Fibroblast of lung (primary cell): ENCODE measurements around the gene PKNOX2. TPM values are rescaled to one million over a fixed set of nuclear protein-coding genes. Genes with fewer than 3 reads are reported as not detected.

ENCODE experiments used
- DNase-seq, 2 donors: peaks; one replicate each; pipeline versions ENCODE4 v3.0.0 to v3.0.0-alpha.2; 2010; ENCODE audit warnings: low read depth in 2 of 2
- H2AFZ ChIP-seq: 2 replicates; pipeline ENCODE4 v1.5.1; 2012; ENCODE audit warnings: low read length, control low read depth, inconsistent platforms
- H3K27ac ChIP-seq: 2 replicates; pipeline ENCODE4 v1.5.1; 2011; ENCODE audit warnings: low read length, control low read depth; ENCODE audit not compliant: insufficient read depth
- H3K27me3 ChIP-seq: 2 replicates; pipeline ENCODE4 v1.5.1; 2011; ENCODE audit warnings: mild to moderate bottlenecking, low read length; ENCODE audit not compliant: control insufficient read depth, insufficient read depth
- H3K36me3 ChIP-seq: 2 replicates; pipeline ENCODE4 v1.5.1; 2011; ENCODE audit warnings: low read length; ENCODE audit not compliant: control insufficient read depth, insufficient read depth
- H3K4me1 ChIP-seq: 2 replicates; pipeline ENCODE4 v1.5.1; 2011; ENCODE audit warnings: low read length; ENCODE audit not compliant: control insufficient read depth, insufficient read depth; ENCODE audit errors: extremely low read depth
- H3K4me2 ChIP-seq: 2 replicates; pipeline ENCODE4 v1.5.1; 2011; ENCODE audit warnings: low read length, control low read depth; ENCODE audit not compliant: insufficient read depth; ENCODE audit errors: extremely low read depth
- H3K4me3 ChIP-seq, 4 experiments: fragments of 200-600 bp in 1 of 4; sonication (generic) in 1 of 4; replicated peaks in 1 of 4; 2 replicates each; pipeline ENCODE4 v1.5.1; 2011 to 2016; ENCODE audit warnings: low read length in 4 of 4, low read depth in 3 of 4, mild to moderate bottlenecking in 3 of 4, control low read depth in 2 of 4, inconsistent platforms in 1 of 4, mixed read lengths in 1 of 4; ENCODE audit not compliant: insufficient read depth in 1 of 4; ENCODE audit errors: control extremely low read depth in 1 of 4
- H3K79me2 ChIP-seq: 2 replicates; pipeline ENCODE4 v1.5.1; 2012; ENCODE audit warnings: mild to moderate bottlenecking, low read length, inconsistent platforms; ENCODE audit not compliant: control insufficient read depth, insufficient read depth
- H3K9ac ChIP-seq: 2 replicates; pipeline ENCODE4 v1.5.1; 2011; ENCODE audit warnings: mild to moderate bottlenecking, low read length, control low read depth; ENCODE audit not compliant: insufficient read depth
- H3K9me3 ChIP-seq: 2 replicates; pipeline ENCODE4 v1.5.1; 2012; ENCODE audit warnings: low read depth, low read length; ENCODE audit not compliant: control insufficient read depth, insufficient read depth
- H4K20me1 ChIP-seq: 2 replicates; pipeline ENCODE4 v1.5.1; 2011; ENCODE audit warnings: low read length; ENCODE audit not compliant: control insufficient read depth, insufficient read depth; ENCODE audit errors: extremely low read depth
- EZH2 ChIP-seq: IDR thresholded peaks from 2 replicates; pipeline ENCODE4 v1.5.1; 2012; ENCODE audit warnings: low read length, control low read depth, mild to moderate bottlenecking; ENCODE audit errors: missing control alignments
- polyA plus RNA-seq, 2 donors: library from polyadenylated mRNA; depleted of rRNA in 1 of 2; stranded (reverse) in 1 of 2; unstranded in 1 of 2; fragments of >200 nt; gene quantifications; 2 replicates each; pipeline ENCODE4 v1.2.1, GENCODE V29; 2011 to 2012; ENCODE audit warnings: missing spikeins in 1 of 2
- total RNA-seq: library from RNA; depleted of rRNA; stranded (reverse); fragments of >200 nt; gene quantifications from 2 replicates; pipeline ENCODE4 v1.2.1, GENCODE V29; 2014
- TF ChIP-seq, protein P1 (sequence below), 2 donors: IDR thresholded peaks in 1 of 2; conservative IDR thresholded peaks in 1 of 2; 1 replicate in 1 of 2; 2 replicates in 1 of 2; pipeline ENCODE4 v1.5.1; 2011 to 2012; ENCODE audit warnings: low read length in 2 of 2, control low read depth in 1 of 2, inconsistent platforms in 1 of 2, low read depth in 1 of 2, mild to moderate bottlenecking in 1 of 2

PKNOX2 gene
- total and polyA plus RNA-seq, 2 donors (not counting 1 experiment from before 2014, with no cell fraction given): 0.33 to 2.2 TPM

DNA sequence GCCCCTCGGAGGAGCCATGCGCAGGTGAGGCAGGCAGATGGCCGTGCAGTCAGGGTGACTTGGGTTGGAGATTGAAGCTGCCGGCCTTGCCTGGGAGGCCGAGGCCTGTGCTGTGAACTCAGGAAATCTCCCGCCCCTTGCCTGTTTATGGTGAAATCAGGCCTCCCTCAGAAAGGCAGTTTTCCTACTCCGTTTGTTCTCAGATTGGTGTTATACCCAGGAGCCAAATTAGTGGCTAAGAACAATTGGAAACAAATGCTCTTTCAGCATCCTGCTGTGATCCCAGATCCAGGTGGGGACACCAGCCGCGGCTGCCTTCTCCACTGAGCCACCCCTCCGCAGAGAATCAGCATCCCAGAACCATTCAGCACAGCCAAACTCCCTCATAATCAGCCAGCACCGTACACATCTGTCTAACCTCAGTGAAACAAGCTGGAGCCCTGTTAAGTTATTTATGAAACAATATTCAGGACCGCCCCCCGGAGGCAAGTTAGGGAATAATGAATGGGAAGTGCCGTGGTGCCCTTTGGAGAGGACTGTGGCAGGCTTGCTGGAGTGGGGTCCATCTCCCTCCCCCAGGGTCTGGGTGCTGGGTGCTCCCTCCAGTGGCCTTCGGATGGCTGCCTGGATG, 60.0 kb downstream of the PKNOX2 start:
- no peak overlapping the region for H3K9ac ChIP-seq
- DNase-seq: peak; percentile 14 to 60
- TF ChIP-seq, protein P1, sequence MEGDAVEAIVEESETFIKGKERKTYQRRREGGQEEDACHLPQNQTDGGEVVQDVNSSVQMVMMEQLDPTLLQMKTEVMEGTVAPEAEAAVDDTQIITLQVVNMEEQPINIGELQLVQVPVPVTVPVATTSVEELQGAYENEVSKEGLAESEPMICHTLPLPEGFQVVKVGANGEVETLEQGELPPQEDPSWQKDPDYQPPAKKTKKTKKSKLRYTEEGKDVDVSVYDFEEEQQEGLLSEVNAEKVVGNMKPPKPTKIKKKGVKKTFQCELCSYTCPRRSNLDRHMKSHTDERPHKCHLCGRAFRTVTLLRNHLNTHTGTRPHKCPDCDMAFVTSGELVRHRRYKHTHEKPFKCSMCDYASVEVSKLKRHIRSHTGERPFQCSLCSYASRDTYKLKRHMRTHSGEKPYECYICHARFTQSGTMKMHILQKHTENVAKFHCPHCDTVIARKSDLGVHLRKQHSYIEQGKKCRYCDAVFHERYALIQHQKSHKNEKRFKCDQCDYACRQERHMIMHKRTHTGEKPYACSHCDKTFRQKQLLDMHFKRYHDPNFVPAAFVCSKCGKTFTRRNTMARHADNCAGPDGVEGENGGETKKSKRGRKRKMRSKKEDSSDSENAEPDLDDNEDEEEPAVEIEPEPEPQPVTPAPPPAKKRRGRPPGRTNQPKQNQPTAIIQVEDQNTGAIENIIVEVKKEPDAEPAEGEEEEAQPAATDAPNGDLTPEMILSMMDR (conservative IDR thresholded peaks at IDR 0.05 in 1 of 2, IDR thresholded peaks at IDR 0.05 in 1 of 2; ENCODE audit: low read depth in 1 of 2, low read length in 2 of 2): peak in 1 of 2 donors; percentile 51
- TF ChIP-seq EZH2: no peak
- H3K79me2 ChIP-seq: no peaks in the 10 kb centered on the region
- no peaks in the 10 kb centered on the region for H3K27me3 ChIP-seq
- no peak overlapping the region for H3K27ac ChIP-seq
- no peaks in the 10 kb centered on the region for H4K20me1 ChIP-seq
- H2AFZ ChIP-seq: no peak overlapping the region
- no peaks in the 10 kb centered on the region for H3K36me3 ChIP-seq
- H3K9me3 ChIP-seq: no peaks in the 10 kb centered on the region
- no peaks in the 10 kb centered on the region for H3K4me1 ChIP-seq
- H3K4me2 ChIP-seq: no peak overlapping the region
- no peak overlapping the region for H3K4me3 ChIP-seq

DNA sequence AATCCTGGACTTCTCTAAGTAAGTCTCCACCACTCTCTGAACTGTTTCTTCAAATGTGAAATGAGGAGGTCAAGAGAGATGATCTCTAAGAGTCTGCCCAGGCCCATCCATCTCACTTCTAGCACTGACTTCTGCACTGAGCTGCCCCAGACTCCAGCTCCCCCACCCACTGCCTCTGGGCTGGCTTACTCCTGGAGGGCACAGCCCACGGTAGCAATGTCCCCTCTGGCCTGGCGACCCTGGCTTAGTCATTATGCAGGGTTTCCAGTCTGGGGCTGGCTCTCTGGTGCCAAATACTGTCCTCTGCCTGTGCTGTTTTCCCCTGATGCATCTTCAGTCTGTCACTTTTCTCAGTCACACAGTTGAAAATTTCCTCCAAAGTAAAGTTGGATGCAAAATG, 60.9 kb downstream of the PKNOX2 start:
- TF ChIP-seq, protein P1 (conservative IDR thresholded peaks at IDR 0.05 in 1 of 2, IDR thresholded peaks at IDR 0.05 in 1 of 2; ENCODE audit: low read depth in 1 of 2, low read length in 2 of 2): no peak
- TF ChIP-seq EZH2: no peak
- Histone ChIP-seq H3K4me2 (no peak overlapping the region), H3K79me2 (no peaks in the 10 kb centered on the region), H3K4me1 (no peaks in the 10 kb centered on the region), H3K9me3 (no peaks in the 10 kb centered on the region), H3K27ac (no peak overlapping the region), H3K4me3 (no peak overlapping the region), H3K27me3 (no peaks in the 10 kb centered on the region), H2AFZ (no peak overlapping the region), H3K36me3 (no peaks in the 10 kb centered on the region), H4K20me1 (no peaks in the 10 kb centered on the region), H3K9ac (no peak overlapping the region)
- DNase-seq: no peak

DNA sequence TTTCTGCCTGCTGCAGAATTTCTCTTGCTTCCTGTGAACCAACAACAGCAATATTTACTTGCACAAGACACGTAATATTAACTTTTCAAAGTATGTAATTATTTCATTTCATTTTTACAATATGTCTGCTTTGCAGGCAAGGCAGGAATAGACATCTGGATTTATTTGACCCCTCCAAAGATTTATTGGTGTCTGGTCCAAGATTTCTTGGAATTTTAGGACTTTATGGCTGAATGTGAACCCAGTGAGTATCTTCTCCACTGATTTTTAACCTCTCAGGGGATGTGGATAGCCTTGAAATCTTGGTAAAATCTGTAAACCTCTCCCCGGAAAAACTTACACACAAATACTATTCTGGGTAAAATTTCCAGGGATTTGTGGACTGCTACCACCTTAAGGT, 61.5 kb downstream of the PKNOX2 start:
- H3K27me3 ChIP-seq: no peaks in the 10 kb centered on the region
- H3K36me3 ChIP-seq: no peaks in the 10 kb centered on the region
- H3K4me1 ChIP-seq: no peaks in the 10 kb centered on the region
- H2AFZ ChIP-seq: no peak overlapping the region
- H3K27ac ChIP-seq: no peak overlapping the region
- no peak for TF ChIP-seq EZH2
- TF ChIP-seq, protein P1 (conservative IDR thresholded peaks at IDR 0.05 in 1 of 2, IDR thresholded peaks at IDR 0.05 in 1 of 2; ENCODE audit: low read depth in 1 of 2, low read length in 2 of 2): no peak
- DNase-seq: no peak
- no peaks in the 10 kb centered on the region for H3K79me2 ChIP-seq
- H3K4me2 ChIP-seq: no peak overlapping the region
- H3K4me3 ChIP-seq: no peak overlapping the region
- no peaks in the 10 kb centered on the region for H3K9me3 ChIP-seq
- H4K20me1 ChIP-seq: no peaks in the 10 kb centered on the region
- no peak overlapping the region for H3K9ac ChIP-seq
